WERI-Rb-1 (cell line): ENCODE results near the gene NHLRC4.

ENCODE experiments used
- DNase-seq: peaks from one replicate; pipeline ENCODE4 v3.0.0-alpha.2; 2020
- H3K27ac ChIP-seq: fragments of 250-450 bp; sonication (Bioruptor Pico); 2 replicates; pipeline ENCODE4 v1.5.1; 2020; ENCODE audit warnings: mild to moderate bottlenecking, moderate library complexity
- H3K27me3 ChIP-seq: fragments of 250-450 bp; sonication (Bioruptor Pico); 2 replicates; pipeline ENCODE4 v1.5.1; 2021; ENCODE audit warnings: mild to moderate bottlenecking, low read depth, moderate library complexity; ENCODE audit not compliant: insufficient read depth, severe bottlenecking
- H3K36me3 ChIP-seq: fragments of 250-450 bp; sonication (Bioruptor Pico); 2 replicates; pipeline ENCODE4 v1.5.1; 2020; ENCODE audit warnings: mild to moderate bottlenecking, moderate library complexity
- H3K4me3 ChIP-seq: 2 replicates; pipeline ENCODE4 v1.5.1; 2011; ENCODE audit warnings: low read depth, mild to moderate bottlenecking, control low read depth, low read length
- H3K9me3 ChIP-seq: fragments of 250-450 bp; sonication (Bioruptor Pico); 2 replicates; pipeline ENCODE4 v1.5.1; 2021; ENCODE audit warnings: mild to moderate bottlenecking, moderate library complexity; ENCODE audit not compliant: severe bottlenecking
- TF ChIP-seq, protein P1 (sequence below): IDR thresholded peaks from 2 replicates; pipeline ENCODE4 v1.5.1; 2011; ENCODE audit warnings: low read depth, mild to moderate bottlenecking, control low read depth, inconsistent platforms, low read length

The NHLRC4 gene

DNA sequence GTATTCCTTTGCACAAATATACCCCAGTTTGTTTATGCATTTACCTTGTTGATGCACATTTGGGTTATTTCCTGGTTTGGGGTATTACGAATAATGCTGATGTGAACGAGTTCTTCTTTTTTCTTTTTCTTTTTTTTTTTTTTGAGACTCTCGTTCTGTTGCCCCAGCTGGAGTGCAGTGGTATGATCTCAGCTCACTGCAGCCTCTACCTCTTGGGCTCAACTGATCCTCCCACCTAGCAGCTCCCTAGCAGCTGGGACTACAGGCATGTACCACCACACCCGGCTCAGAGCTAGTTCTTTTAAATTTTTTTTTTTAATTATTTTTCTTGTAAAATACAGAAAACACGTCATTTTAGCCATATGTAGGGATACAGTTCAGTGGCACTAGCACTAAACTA, 37.1 kb downstream of the NHLRC4 start:
- Histone ChIP-seq H3K27me3 (no peaks in the 10 kb centered on the region), H3K27ac (no peak overlapping the region), H3K9me3 (peaks cover 22% of the 10 kb centered on the region), H3K36me3 (peaks cover 40% of the 10 kb centered on the region), H3K4me3 (no peak overlapping the region)
- no peak for DNase-seq
- TF ChIP-seq, protein P1, sequence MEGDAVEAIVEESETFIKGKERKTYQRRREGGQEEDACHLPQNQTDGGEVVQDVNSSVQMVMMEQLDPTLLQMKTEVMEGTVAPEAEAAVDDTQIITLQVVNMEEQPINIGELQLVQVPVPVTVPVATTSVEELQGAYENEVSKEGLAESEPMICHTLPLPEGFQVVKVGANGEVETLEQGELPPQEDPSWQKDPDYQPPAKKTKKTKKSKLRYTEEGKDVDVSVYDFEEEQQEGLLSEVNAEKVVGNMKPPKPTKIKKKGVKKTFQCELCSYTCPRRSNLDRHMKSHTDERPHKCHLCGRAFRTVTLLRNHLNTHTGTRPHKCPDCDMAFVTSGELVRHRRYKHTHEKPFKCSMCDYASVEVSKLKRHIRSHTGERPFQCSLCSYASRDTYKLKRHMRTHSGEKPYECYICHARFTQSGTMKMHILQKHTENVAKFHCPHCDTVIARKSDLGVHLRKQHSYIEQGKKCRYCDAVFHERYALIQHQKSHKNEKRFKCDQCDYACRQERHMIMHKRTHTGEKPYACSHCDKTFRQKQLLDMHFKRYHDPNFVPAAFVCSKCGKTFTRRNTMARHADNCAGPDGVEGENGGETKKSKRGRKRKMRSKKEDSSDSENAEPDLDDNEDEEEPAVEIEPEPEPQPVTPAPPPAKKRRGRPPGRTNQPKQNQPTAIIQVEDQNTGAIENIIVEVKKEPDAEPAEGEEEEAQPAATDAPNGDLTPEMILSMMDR, result no peak

DNA sequence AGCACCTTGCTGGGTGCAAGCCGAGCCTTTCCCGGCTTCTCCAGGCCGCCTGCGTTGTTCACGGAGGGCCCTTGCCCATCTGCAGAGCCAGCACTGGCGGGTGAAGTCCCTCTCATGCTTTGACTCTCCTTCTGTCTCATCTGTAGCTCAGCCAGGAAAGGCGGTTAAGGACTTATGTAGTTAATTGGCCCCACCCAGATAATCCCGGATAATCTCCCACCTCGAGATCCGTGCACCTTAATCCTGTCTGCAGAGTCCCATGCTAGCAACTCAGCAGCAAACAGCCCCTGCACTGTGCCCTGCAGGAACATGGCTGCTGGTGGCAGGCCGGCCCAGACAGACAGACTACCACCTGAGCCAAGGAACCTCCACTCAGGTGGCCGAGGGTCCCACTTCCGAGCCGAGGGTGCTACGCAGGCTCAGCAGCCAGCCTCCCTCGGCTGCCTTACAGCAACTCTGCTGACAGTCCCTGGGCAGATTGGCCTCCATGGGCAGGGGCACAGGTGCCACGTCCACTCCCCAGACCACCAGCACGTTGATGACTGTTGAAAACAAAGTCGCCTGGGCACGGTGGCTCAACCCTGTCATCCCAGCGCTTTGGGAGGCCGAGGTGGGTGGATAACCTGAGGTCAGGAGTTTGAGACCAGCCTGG, 40.0 kb downstream of the NHLRC4 start:
- TF ChIP-seq, protein P1, result no peak
- Histone ChIP-seq H3K9me3 (peaks cover 22% of the 10 kb centered on the region), H3K27me3 (no peaks in the 10 kb centered on the region), H3K4me3 (no peak overlapping the region; the same call in 1 of the 2 replicates), H3K36me3 (peaks cover 22% of the 10 kb centered on the region), H3K27ac (peak overlapping the region; percentile 82)
- peak; percentile 94 for DNase-seq

DNA sequence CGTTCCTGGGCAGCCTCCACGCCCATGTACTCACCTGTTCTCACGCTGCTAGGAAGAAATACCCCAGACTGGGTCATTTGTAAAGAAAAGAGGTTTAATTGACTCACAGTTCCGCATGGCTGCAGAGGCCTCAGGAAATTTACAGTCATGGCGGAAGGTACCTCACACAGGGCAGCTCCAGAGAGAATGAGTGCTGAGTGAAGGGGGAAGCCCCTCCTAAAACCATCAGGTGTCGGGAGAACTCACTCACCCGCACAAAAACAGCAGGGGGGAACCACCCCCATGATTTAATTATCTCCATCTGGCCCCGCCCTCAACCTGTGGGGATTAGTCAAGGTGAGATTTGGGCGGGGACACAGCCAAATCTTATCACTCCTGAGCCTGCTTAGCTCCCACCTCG, 41.2 kb downstream of the NHLRC4 start:
- TF ChIP-seq, protein P1, result no peak
- Histone ChIP-seq H3K4me3 (no peak overlapping the region), H3K27ac (peak overlapping the region; percentile 39; the same call in 1 of the 2 replicates), H3K9me3 (peaks cover 17% of the 10 kb centered on the region), H3K27me3 (no peaks in the 10 kb centered on the region), H3K36me3 (peaks cover 20% of the 10 kb centered on the region)
- DNase-seq, result no peak

DNA sequence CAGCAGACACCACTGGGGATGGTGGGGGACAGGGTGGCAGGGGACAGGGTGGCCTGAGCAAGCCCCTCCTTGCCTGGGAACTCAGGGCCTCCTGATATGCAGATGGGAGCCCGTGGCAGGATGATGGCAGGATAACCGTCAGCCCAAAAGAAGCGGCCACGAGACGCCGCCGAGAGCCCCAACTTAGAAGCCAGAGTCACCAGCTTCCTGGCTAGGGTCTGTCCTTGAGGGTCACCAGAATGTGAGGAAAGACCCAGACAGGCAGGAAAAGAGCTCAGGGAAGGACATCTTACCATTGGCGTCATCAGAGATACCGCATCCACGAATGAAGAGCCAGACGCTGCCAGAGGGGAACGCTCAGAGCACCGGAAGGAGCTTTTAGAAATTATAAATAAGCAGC, 42.5 kb downstream of the NHLRC4 start:
- TF ChIP-seq, protein P1, result no peak
- H3K4me3 ChIP-seq, result no peak overlapping the region
- H3K27ac ChIP-seq, result peak overlapping the region; percentile 23; the same call in 1 of the 2 replicates
- H3K27me3 ChIP-seq, result no peaks in the 10 kb centered on the region
- DNase-seq, result no peak
- H3K9me3 ChIP-seq, result peaks cover 11% of the 10 kb centered on the region
- H3K36me3 ChIP-seq, result peaks cover 14% of the 10 kb centered on the region

DNA sequence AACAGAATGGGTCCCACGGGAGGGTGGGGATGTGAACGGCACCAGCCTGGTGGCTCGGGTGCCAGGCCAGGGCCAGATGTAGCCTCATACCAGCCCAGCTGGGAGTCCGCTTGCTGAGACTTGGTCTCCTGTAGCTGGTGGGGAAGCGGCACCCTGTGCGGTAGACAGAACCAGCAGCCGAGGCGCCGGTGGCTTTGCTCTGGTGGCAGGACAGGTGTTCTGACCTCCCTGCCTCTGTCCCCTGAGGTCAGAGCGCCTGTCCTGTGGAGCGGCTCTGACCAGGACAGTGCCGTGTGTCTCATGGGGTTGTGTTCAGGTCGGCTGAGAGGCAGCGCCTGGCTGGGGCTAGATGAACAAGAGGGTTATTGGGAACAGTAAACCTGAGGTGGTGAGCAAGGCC, 43.2 kb downstream of the NHLRC4 start:
- no peaks in the 10 kb centered on the region for H3K27me3 ChIP-seq
- no peak overlapping the region for H3K4me3 ChIP-seq
- H3K27ac ChIP-seq, result peak overlapping the region; percentile 23
- DNase-seq, result no peak
- H3K9me3 ChIP-seq, result peaks cover 5% of the 10 kb centered on the region
- TF ChIP-seq, protein P1, result no peak
- peaks cover 11% of the 10 kb centered on the region for H3K36me3 ChIP-seq
